ENCODE measurements around the gene BCAS3. TPM values are rescaled to one million over a fixed set of nuclear protein-coding genes. Genes with fewer than 3 reads are reported as not detected.
"Not testable (repeated sequence)": the region's sequence is repeated elsewhere in the genome, so short reads cannot be mapped to it uniquely, and the experiment has no call there.

BCAS3 gene
- total RNA-seq, 1 donor from 2014 or later = 75.9 TPM

DNA sequence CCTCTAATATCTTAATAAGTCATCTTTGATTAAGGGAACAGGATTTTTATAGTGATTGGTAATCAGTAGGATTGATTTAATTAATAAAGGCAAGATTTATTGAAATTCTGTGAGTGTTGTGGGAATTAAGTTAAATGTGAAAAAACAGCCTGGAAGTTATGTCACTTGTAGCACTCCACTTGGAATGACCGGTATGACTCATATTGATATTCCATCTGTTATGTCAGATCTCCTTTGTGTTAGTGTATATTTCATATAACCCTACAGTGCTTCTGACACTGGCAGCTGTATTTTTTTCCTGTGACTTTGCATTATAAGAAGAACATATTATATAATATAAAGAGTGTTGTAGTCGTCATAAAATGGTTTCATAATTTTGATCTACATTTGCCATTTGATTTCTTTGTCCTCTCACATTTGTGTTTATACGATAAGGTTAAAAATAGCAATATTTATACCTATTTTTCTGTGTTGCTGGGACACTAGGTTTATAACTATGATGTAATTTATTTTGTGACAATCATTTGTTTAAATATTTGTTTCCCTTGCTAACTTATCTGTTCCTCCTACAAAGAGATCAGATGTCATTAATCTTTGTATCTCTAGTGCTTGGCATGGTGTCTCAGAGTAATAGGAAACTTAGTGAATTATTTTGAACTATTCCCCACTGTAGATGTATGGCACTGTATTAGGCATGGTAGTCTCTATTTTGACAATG, 249.0 kb downstream of the BCAS3 start:
- DNase-seq (ENCODE audit: low spot score in 2 of 2) = no peak
- Histone ChIP-seq H3K36me3 (no peaks in the 10 kb centered on the region), H3K9me3 (no peaks in the 10 kb centered on the region), H3K27ac (no peak overlapping the region), H3K27me3 (no peaks in the 10 kb centered on the region), H3K4me1 (no peaks in the 10 kb centered on the region), H3K4me3 (no peak overlapping the region)
- intact Hi-C loops (cut with DNase I) = no loop called here
- TF ChIP-seq, protein P1, sequence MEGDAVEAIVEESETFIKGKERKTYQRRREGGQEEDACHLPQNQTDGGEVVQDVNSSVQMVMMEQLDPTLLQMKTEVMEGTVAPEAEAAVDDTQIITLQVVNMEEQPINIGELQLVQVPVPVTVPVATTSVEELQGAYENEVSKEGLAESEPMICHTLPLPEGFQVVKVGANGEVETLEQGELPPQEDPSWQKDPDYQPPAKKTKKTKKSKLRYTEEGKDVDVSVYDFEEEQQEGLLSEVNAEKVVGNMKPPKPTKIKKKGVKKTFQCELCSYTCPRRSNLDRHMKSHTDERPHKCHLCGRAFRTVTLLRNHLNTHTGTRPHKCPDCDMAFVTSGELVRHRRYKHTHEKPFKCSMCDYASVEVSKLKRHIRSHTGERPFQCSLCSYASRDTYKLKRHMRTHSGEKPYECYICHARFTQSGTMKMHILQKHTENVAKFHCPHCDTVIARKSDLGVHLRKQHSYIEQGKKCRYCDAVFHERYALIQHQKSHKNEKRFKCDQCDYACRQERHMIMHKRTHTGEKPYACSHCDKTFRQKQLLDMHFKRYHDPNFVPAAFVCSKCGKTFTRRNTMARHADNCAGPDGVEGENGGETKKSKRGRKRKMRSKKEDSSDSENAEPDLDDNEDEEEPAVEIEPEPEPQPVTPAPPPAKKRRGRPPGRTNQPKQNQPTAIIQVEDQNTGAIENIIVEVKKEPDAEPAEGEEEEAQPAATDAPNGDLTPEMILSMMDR (IDR thresholded peaks at IDR 0.05) = no peak

DNA sequence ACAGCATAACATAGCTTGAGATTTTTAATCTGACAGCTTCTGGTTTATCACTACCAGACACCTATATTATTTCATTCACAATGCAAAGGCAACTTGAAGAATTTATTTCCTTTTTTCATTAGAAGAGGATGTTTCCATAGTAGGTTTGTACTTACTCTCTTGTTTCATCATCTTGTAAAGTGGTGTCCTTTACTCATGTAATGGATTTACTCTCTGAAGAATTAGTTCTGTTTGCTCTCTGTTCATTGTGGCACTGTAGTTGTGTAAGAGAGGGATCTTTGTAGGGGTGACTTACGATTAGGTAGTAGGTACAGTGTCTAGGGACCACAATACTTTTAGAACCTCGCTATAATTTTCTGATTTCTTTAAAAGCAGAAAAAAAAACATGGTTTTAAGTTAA, 256.1 kb downstream of the BCAS3 start:
- no peaks in the 10 kb centered on the region for H3K36me3 ChIP-seq
- no peaks in the 10 kb centered on the region for H3K4me1 ChIP-seq
- TF ChIP-seq, protein P1 (IDR thresholded peaks at IDR 0.05) = no peak
- no peaks in the 10 kb centered on the region for H3K9me3 ChIP-seq
- H3K27me3 ChIP-seq = no peaks in the 10 kb centered on the region
- no peak for DNase-seq (ENCODE audit: low spot score in 2 of 2)
- intact Hi-C loops (cut with DNase I) = no loop called here
- H3K27ac ChIP-seq = no peak overlapping the region
- no peak overlapping the region for H3K4me3 ChIP-seq

DNA sequence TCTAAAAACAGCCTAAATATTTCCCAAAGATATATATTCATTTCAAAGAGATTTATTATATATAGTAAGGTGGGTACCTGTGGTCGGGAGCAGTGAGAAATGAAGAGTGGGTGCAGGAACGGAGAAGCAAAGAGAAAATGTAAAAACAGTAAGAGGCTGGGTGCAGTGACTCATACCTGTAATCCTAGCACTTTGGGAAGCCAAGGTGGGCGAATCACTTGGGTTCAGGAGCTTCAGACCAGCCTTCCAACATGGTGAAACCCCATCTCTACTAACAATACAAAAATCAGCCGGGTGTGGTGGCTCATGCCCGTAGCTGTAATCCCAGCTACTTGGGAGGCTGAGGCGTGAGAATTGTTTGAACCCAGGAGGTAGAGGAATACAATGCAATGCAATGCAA, 257.1 kb downstream of the BCAS3 start:
- intact Hi-C loops (cut with DNase I) = no loop called here
- Histone ChIP-seq H3K36me3 (no peaks in the 10 kb centered on the region), H3K27me3 (no peaks in the 10 kb centered on the region), H3K4me3 (no peak overlapping the region), H3K27ac (no peak overlapping the region), H3K4me1 (no peaks in the 10 kb centered on the region), H3K9me3 (no peaks in the 10 kb centered on the region)
- TF ChIP-seq, protein P1 (IDR thresholded peaks at IDR 0.05) = no peak
- DNase-seq (ENCODE audit: low spot score in 2 of 2) = no peak

DNA sequence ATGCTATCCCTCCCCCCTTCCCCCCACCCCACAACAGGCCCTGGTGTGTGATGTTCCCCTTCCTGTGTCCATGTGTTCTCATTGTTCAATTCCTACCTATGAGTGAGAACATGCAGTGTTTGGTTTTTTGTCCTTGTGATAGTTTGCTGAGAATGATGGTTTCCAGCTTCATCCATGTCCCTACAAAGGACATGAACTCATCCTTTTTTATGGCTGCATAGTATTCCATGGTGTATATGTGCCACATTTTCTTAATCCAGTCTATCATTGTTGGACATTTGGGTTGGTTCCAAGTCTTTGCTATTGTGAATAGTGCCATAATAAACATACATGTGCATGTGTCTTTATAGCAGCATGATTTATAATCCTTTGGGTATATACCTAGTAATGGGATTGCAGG, 258.3 kb downstream of the BCAS3 start:
- H3K4me3 ChIP-seq; H3K27me3 ChIP-seq; H3K27ac ChIP-seq; DNase-seq (ENCODE audit: low spot score in 2 of 2); intact Hi-C loops (cut with DNase I); H3K9me3 ChIP-seq; H3K4me1 ChIP-seq; H3K36me3 ChIP-seq: not testable (repeated sequence)

DNA sequence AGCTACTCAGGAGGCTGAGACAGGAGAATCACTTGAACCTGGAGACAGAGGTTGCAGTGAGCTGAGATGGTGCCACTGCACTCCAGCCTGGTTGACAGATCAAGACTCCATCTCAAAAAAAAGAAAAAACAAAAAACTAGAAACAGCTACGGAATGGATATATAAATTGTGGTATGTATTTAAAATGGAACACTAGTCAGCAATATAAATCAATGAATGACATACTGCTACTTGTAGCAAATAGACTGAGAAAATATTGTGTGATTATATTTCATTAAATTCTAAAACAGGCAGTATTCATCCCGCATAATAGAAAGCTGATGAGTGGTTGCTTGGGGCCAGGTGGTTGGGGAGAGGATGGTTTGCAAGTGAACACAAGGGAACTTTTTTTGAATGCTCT, 261.7 kb downstream of the BCAS3 start:
- Histone ChIP-seq H3K9me3 (no peaks in the 10 kb centered on the region), H3K36me3 (no peaks in the 10 kb centered on the region), H3K27me3 (no peaks in the 10 kb centered on the region), H3K4me1 (peaks cover 0 to 5% of the 10 kb centered on the region in 2 donors), H3K27ac (peak overlapping the region in 1 of 2 donors; percentile 76), H3K4me3 (no peak overlapping the region)
- intact Hi-C loops (cut with DNase I) = no loop called here
- DNase-seq (ENCODE audit: low spot score in 2 of 2) = no peak
- TF ChIP-seq, protein P1 (IDR thresholded peaks at IDR 0.05) = no peak

DNA sequence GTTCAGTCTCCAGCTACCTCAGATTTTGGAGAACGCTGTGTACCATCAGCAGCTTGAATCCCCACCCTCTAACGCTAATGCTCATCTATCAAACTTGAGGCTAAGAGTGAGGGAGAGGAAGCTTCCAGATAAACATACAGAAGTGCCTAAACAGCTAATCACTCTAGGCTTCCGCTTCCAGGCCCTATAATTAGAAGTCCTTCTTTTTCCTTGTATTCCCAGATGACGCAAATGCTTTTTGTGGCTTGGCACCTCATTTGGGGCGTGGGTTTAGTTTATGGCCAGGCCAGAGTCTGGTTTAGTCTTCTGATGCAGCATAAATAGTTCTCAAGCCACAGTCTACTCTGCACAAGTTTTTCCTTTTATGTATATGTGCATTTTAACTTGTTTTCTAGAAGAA, 263.4 kb downstream of the BCAS3 start:
- Histone ChIP-seq H3K4me1 (peaks cover 0 to 5% of the 10 kb centered on the region in 2 donors), H3K27me3 (no peaks in the 10 kb centered on the region), H3K36me3 (no peaks in the 10 kb centered on the region), H3K4me3 (no peak overlapping the region), H3K27ac (peak overlapping the region; percentile 73 to 76), H3K9me3 (no peaks in the 10 kb centered on the region)
- intact Hi-C loops (cut with DNase I) = loop anchor here (2.0 kb wide), 1 partner anchor 38 kb away; no protein-coding TSS in a partner anchor
- peak; percentile 67 to 90 for DNase-seq (ENCODE audit: low spot score in 2 of 2)
- TF ChIP-seq, protein P1 (IDR thresholded peaks at IDR 0.05) = no peak
